SK-N-MC (cell line): ENCODE measurements around the gene ATF1.

Experiments used
- EZH2 ChIP-seq: fragments of 200-600 bp; sonication (generic); IDR thresholded peaks from one replicate; pipeline ENCODE4 v1.6.1; 2017; ENCODE audit warnings: antibody characterized with exemption
- FOXP2 ChIP-seq: optimal IDR thresholded peaks from 2 replicates; pipeline ENCODE3; 2011; ENCODE audit warnings: mild to moderate bottlenecking, moderate library complexity; ENCODE audit not compliant: insufficient read depth; ENCODE audit errors: extremely low read length, control extremely low read depth
- POLR2AphosphoS5 ChIP-seq: IDR thresholded peaks from 2 replicates; pipeline ENCODE4 v1.6.1; 2012; ENCODE audit warnings: mild to moderate bottlenecking, low read depth, low read length, borderline replicate concordance

DNA sequence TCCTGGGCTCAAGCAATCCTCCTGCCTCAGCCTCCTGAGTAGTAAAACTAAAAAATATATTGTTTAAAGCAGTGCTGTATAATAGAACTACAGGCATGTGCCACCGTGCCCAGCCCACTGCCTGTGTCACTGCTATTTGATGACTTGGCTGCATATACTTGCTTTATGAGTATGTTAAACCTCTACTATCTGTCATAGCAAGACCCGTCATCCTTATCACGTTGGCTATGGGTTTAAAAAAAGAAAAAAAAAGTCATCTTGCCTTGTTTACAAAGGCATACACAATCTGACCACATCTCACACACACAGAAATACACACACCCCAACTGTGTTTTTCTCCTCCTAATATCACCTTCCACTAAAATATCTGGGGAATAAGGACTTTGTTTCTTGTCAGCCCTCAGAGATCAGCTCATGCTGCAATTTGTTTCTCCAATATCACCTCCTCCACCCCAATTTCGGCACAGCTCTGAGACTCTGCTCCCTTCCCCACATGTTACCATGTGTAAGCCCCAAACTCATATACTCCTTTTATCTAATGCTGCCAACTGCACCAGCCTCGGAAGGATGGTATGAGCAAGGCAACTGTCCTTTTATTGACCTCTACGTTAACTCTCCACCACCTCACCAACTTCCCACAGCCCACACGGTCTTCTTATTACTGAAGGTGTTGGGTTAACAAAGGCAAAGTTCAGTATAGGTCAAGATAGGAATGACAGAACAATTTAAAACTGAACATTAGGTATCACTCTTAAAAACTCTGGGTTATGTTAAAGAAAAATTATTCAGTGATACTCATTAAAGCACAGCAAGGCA, 78.0 kb downstream of the ATF1 start:
- TF ChIP-seq EZH2 = no peak
- TF ChIP-seq POLR2AphosphoS5 = no peak
- TF ChIP-seq FOXP2 = no peak
